HG03060 (cell line): Measurements from ENCODE around the gene ANTXR1.
"Not testable (repeated sequence)": the region's sequence is repeated elsewhere in the genome, so short reads cannot be mapped to it uniquely, and the experiment has no call there.

Source experiments
- ATAC-seq: cut with Tn5 transposase; IDR thresholded peaks from one replicate; pipeline ENCODE4 v1.9.1; 2021; ENCODE audit warnings: low read depth, moderate number of reproducible peaks; ENCODE audit not compliant: unreplicated experiment

ANTXR1 gene

DNA sequence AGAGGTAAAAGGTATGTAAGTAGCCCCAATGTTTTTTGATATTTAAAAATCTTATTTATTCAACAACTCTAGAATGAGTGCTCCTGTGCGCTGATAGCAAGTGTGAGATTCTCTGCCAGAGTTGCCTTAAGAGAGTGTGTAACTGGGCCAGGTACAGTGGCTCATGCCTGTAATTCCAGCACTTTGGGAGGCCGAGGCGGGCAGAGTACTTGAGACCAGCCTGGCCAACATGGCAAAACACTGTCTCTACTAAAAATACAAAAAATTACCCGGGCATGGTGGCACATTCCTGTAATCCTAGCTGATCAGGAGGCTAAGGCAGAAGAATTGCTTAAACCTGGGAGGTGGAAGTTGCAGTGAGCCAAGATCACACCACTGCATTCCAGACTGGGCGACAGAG lies 161.2 kb downstream of the ANTXR1 start:
- not testable (repeated sequence) for ATAC-seq

DNA sequence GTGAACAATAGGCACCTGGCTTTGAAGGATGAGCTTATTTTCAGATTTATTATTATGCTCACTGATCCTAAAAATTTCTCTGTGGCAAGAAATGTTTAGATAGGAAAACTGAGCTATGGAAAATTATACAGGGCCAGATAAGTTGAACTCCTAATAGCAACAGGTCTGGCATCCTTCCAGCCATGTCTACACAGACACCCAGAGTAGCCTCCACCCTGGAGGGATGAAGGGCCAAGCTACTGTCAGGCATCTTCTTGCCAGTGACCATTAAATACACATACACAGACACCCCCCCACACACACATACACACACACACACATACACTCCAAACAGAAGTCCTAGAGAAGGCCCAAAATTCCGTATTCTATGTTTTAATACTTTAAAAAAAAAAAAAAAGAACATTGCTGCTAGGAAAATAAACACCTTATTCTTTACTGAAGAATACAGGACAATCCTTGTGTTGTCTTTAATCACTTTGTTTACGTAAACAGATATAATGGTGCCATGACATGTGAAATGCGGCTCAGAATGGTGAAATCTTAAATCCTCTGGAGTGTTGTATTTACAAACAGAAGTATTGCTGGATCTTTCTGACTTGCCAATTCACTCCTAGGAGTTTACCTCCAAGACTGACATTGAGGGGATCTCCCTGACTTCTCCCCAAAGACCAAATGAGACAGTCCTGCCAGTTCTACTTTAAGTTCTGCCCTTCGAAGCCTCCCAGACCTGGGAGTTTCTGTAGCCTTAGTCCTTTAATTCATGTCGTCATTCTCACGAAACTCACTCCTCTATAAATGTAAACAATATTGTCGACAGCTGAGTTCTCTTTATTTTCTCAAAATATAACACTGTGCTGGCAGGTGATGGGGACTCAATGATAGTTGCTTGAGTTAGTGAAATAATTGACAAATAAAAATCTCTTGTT lies 163.1 kb downstream of the ANTXR1 start:
- no peak for ATAC-seq

GRCh38 chr2:69177063-69177771 lies 164.2 kb downstream of the ANTXR1 start:
- no peak for ATAC-seq

DNA sequence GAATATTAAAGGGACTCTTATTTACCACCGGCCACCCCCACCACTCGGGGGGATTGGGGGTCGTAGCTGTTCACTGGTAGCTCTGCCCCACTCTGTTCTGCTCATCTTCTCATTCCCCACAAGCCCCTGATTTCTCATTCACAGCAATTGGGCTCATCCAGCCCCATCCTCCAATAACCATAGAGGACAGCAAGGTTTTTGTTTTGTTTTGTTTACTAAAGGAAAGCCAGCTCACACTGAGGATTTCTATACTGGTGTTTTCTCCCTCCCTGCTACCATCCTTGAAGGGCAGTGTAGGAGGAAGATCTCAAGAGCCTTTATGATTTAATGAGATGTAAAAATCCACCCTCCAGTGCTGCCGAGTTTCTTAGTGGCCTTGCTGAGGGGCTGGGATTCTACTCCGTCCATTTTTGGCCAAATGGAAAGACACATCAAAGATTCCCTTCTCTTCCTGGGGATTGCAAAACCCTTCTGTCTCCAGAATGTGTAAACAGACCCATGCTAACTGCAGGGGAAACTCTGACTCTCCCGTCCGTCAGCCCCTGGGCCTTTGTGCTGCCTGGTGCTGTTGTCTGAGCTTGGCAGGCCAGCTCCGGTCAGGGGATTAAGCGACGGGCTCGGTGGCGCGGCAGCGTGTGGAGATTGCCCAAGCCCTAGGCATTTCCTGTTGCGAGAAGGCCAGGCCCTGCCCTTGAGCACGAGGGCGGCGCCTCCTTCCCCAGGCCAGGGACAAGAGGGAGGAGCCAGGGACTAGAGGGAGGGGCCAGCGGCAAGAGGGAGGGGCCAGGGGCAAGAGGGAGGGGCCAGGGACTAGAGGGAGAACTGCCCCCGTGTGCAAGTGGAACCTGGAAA lies 165.0 kb downstream of the ANTXR1 start:
- no peak for ATAC-seq

- no peak for ATAC-seq
Observed at GRCh38 chr2:69178756-69179155, 165.8 kb downstream of the ANTXR1 start.

DNA sequence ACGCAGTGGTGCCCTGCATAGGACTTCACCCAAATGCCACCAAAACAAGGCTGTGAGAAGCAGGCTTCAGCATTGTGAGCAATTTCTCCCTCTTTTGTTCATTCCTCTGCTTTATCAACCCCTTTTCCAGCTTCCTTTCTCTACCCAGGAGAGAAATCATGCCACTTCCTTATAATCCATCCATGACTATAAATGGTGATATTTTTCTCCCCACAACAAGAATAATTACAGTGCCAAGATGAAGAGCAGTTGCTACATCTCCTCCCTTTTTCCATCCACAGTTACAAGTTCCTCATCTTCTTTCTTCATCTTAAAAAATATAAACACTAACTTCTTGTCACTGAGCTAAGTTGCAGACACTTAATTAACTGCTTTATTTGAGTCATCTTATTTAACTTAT lies 167.2 kb downstream of the ANTXR1 start:
- no peak for ATAC-seq

DNA sequence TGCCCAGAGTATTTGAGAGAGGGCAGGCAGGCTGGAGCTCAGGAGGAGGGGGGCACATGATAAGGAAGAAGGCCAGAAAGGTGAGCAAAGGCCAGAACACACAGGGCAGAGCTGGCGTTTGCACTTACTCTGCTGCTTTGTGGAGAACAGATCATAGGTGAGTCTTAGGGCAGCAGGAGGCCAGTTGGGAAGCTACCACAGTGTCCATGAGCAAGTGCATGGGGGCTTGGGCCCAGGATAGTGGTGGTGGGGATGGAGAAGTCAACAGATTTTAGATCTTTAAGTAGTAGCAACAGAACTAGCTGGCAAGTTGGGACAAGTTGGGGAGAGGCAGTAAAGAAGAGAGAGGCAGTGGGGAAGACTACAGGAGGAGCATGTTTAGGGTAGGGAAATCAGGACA lies 168.0 kb downstream of the ANTXR1 start:
- ATAC-seq, result no peak

DNA sequence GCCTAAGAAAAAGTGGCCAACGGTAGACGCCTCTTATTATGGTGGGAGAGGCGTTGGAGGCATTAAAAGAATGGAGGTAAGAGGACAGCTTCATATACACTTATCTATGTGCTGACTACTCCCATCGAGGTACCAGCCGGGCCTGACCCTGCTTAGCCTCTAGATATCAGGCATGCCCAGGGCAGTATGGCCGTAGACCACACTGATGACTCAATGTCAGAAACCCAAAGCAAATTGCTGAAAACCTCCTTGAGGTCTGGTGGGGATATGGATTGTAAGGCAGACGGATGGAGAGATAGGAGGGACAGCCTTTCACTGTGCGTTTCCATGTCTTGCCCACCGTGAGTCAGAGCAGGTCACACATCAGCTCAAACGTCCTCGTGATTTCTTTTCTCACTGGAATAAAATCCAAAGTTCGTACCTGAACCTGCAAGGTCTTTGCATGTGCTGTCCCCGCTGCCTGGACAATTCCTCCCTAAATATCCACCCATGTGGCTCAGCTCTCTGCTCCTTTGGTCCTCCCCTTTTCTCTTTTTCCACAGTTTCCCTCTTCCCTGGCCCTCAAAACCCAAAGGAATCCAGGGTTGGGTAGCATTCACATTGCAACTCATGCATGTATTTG lies 168.9 kb downstream of the ANTXR1 start:
- no peak for ATAC-seq

DNA sequence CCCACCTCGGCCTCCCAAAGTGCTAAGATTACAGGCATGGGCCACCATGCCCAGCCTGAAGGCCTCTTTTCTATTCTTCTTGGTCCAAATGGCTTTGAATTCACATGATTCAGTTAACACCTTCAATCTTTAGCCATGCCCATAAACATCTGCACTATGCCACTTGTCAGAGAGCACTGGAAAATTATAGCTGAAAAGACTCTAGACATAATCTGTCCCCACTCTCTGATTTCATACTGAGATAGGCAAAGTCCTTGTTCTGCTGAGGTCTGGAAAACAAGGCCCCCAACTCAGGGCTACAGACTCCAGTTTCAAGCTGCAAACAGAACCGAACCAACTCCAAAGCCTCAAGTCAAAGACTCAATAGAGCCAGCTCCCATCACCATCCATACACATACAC lies 170.7 kb downstream of the ANTXR1 start:
- no peak for ATAC-seq

- ATAC-seq, result no peak
Observed at GRCh38 chr2:69184224-69184623, 171.2 kb downstream of the ANTXR1 start.

DNA sequence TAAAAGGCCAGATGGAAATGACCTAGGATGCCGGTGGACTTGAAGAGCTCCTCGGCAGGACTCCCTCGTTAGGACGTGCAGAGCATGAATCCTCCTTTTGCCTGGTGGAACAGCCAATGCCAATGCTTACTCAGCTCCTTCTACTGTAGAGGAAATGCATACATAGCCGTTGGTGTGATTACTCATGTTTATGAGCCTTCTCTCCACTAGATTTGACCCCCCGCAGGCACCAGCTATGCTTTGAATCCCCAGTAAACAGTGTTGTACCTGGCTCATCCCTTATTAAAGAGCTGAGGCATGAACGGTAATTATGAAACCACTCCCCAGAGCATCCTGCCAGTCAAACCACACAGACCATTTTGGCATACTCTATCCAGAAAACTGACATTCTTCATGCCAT lies 172.8 kb downstream of the ANTXR1 start:
- no peak for ATAC-seq

DNA sequence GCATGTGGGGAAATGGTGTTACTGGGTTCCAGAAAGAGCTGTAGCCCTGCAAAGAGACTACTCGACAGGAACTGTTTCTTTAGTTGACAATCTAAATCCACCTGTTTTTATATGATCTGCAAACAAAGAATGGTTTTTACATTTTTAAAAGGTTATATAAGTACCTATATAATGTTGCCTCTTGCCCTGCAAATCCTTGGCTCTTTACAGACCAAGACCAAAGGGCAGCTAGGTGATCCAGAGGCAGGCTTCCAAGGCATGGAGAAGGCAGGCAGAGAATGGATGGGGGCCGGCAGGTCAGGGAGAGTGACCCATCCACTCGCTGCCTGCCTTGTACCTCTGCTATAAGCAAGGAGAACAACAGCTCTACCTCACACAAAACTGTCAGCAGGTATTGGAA lies 173.6 kb downstream of the ANTXR1 start:
- ATAC-seq, result no peak

- no peak for ATAC-seq
Observed at GRCh38 chr2:69188182-69188900, 175.4 kb downstream of the ANTXR1 start.

DNA sequence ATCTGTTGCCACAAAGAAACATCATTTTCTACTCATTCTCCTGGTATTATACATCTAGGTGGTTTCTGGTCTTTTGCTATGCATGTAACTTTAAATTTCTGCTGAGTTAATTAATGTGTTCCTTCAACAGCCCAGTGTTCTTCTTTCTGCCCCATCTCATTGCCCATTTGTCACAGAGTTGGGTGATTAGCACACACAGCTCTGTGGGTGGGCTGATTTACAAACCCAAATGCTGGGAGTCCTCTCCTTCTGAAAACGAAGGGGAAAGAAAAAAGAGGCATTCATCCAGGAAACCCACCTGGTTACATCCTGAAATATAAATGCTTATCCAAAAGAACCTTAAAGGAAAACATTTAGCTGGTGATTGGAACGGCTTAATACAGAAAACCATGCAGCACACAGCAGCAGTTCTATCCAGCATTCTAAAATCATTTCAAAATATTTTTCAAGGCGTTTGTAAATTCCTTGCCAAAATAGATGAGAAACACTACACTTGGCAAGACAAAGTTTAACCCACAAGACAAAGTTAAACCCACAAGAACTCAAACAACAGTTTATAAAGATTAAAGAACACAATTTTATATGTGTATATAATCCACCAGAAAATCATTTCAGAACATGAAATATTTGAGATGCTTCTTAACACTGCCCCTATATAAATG lies 177.9 kb downstream of the ANTXR1 start:
- no peak for ATAC-seq

DNA sequence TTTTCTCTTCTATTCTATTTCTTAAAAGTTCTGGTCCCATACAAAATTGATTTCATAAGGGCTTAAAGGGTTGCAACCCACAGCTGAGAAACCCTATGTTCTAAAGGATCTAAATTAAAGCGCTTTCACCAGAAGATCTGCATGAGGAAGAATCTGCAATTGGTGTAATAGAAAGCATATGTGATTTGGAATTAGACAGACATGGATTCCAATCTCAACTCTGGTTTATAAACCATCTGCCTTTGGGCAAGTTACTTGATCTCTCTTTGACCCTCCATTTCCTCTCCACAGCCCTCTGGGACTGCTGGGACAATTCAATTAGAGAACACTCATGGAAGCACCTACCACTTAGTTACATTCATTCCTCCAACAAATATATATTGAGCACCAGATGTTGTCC lies 178.7 kb downstream of the ANTXR1 start:
- ATAC-seq, result no peak

DNA sequence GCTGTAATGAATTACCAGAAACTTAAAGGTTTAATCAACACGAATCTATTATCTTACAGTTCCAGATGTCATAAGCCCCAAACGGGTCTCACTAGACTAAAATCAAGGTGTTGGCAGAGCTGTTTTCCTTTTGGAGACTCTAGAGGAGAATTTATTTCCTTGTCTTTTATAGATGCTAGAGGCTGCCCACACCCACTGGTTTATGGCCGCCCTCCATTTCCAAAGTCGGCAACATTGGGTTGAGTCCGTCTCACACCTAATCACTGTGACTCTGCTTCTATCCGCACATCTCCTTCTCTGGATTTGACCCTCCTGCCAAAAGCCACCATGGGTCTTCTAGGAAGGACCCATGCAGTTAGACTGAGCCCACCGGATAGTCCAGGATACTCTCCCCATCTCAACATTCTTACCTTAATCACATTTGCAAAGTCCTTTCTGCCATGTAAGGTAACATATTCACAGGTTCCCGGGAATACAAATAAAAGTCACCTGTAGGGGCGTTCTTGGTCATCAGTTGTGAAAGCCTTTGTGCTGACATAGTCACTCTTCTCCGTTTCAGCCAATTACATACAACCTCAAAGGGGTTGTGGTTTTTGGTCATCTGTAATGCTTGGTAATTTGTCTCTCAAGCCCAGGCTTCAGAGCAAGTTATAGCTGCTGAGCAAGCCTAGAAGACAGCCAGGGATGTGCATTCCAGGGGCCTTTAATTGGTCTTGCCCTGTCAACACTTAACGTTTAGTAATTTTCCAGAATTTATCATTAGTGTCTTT lies 179.4 kb downstream of the ANTXR1 start:
- ATAC-seq, result no peak

GRCh38 chr2:69195706-69196105 lies 182.7 kb downstream of the ANTXR1 start:
- no peak for ATAC-seq

DNA sequence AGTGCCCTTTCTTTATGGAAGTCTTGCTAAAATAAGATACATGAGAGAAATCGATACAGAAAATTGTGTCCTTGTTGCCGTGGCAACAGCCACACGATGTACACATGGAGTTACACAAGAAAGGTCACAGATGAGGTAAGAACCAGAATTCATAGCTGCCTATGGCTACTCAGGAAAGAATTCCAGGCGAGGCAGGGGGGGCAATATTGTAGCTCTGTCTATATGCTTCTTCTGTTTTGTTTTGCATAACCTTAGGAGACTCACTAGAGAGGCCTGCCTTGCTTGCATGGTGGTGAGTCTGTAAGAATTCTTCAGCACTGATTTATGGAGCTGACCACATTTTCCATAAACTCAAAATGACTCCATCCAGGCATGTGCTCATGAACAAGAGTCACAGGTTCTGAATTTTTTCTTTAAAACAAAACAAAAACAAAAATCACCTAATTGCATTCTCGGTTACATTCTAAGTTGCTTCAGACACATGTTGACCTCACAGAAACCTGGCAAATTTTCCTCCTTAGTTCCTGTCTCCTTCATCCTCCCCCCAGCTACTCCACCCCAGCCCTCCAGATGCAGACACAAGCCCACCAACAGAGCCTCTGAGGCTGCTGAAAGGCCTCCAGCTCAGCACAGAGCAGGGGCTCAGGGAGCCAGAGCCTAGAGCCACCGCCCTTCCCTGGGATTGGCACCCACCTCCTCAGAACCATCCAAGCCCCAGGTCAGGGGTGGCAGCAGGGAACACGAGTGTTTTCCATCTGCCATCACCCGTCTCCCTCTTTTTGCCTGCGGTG lies 183.5 kb downstream of the ANTXR1 start:
- ATAC-seq, result no peak
